ENCODE results near the gene GABBR2. TPM values are rescaled to one million over a fixed set of nuclear protein-coding genes. Genes with fewer than 3 reads are reported as not detected.

Gene GABBR2
- total RNA-seq, 1 experiment from 2014 or later: 6.3 TPM

GRCh38 chr9:98462310-98462709 lies 246.4 kb downstream of the GABBR2 start:
- BruUV-seq (replicated peaks): no TSS peak
- POLR2A ChIA-PET: no interaction called here
- Histone ChIP-seq H3K27me3 (ENCODE audit: control insufficient read depth, insufficient read depth, low read length) (no peaks in the 10 kb centered on the region), H3K4me1 (ENCODE audit: control insufficient read depth, insufficient read depth, low read length) (no peaks in the 10 kb centered on the region), H3K4me3 (ENCODE audit: low read depth in 2 of 2, low read length in 2 of 2) (no peak overlapping the region), H3K9me3 (ENCODE audit: control insufficient read depth, insufficient read depth, low read depth, low read length) (peaks cover 3% of the 10 kb centered on the region; the same call in 1 of the 2 replicates), H3K36me3 (ENCODE audit: control insufficient read depth, insufficient read depth, low read length) (no peaks in the 10 kb centered on the region), H3K27ac (ENCODE audit: low read length) (no peak overlapping the region)
- DNase-seq (ENCODE audit: low read depth, low spot score) (no peak), ATAC-seq (no peak)
- TF ChIP-seq POLR2AphosphoS5 (IDR thresholded peaks at IDR 0.05; ENCODE audit: low read depth, low read length) (no peak), TCF7L2 (IDR thresholded peaks at IDR 0.05; ENCODE audit: low read depth, low read length) (no peak), SIN3A (IDR thresholded peaks at IDR 0.05; ENCODE audit: borderline replicate concordance, insufficient read depth, low read depth, low read length) (no peak), REST (IDR thresholded peaks at IDR 0.05; ENCODE audit: insufficient read depth in 1 of 2, low read depth in 2 of 2, low read length in 1 of 2) (no peak), CTCF (IDR thresholded peaks at IDR 0.05) (no peak)
- intact Hi-C loops (cut with micrococcal nuclease; ENCODE audit: unreplicated experiment): no loop called here
- CTCF ChIA-PET: no interaction called here
- in situ Hi-C loops (cut with HindIII; ENCODE audit: low pct_unique_long_range_greater_than_20kb, low sequenced_read_pairs): no loop called here

GRCh38 chr9:98460704-98461103 lies 248.0 kb downstream of the GABBR2 start:
- no TSS peak for BruUV-seq (replicated peaks)
- in situ Hi-C loops (cut with HindIII; ENCODE audit: low pct_unique_long_range_greater_than_20kb, low sequenced_read_pairs): no loop called here
- CTCF ChIA-PET: no interaction called here

GRCh38 chr9:98457726-98458370 lies 250.9 kb downstream of the GABBR2 start:
- ATAC-seq: no peak
- in situ Hi-C loops (cut with HindIII; ENCODE audit: low pct_unique_long_range_greater_than_20kb, low sequenced_read_pairs): no loop called here
- H3K36me3 ChIP-seq (ENCODE audit: control insufficient read depth, insufficient read depth, low read length): no peaks in the 10 kb centered on the region

More at GRCh38 chr9:98460704-98461103, 248.0 kb downstream of the GABBR2 start:
- ATAC-seq (no peak), DNase-seq (ENCODE audit: low read depth, low spot score) (no peak)
- H3K27me3 ChIP-seq (ENCODE audit: control insufficient read depth, insufficient read depth, low read length): no peaks in the 10 kb centered on the region
- H3K4me1 ChIP-seq (ENCODE audit: control insufficient read depth, insufficient read depth, low read length): no peaks in the 10 kb centered on the region
- H3K27ac ChIP-seq (ENCODE audit: low read length): no peak overlapping the region
- no peaks in the 10 kb centered on the region for H3K36me3 ChIP-seq (ENCODE audit: control insufficient read depth, insufficient read depth, low read length)
- POLR2A ChIA-PET: no interaction called here
- TF ChIP-seq SIN3A (IDR thresholded peaks at IDR 0.05; ENCODE audit: borderline replicate concordance, insufficient read depth, low read depth, low read length): no peak
- TF ChIP-seq TCF7L2 (IDR thresholded peaks at IDR 0.05; ENCODE audit: low read depth, low read length): no peak
- no peak for TF ChIP-seq POLR2AphosphoS5 (IDR thresholded peaks at IDR 0.05; ENCODE audit: low read depth, low read length)
- H3K4me3 ChIP-seq (ENCODE audit: low read depth in 2 of 2, low read length in 2 of 2): no peak overlapping the region
- peaks cover 3% of the 10 kb centered on the region; the same call in 1 of the 2 replicates for H3K9me3 ChIP-seq (ENCODE audit: control insufficient read depth, insufficient read depth, low read depth, low read length)
- intact Hi-C loops (cut with micrococcal nuclease; ENCODE audit: unreplicated experiment): no loop called here

More at GRCh38 chr9:98457726-98458370, 250.9 kb downstream of the GABBR2 start:
- H3K27me3 ChIP-seq (ENCODE audit: control insufficient read depth, insufficient read depth, low read length): no peaks in the 10 kb centered on the region
- no peak overlapping the region for H3K27ac ChIP-seq (ENCODE audit: low read length)
- H3K4me3 ChIP-seq (ENCODE audit: low read depth in 2 of 2, low read length in 2 of 2): no peak overlapping the region
- ChIA-PET POLR2A (no interaction called here), CTCF (no interaction called here)
- peaks cover 3% of the 10 kb centered on the region; the same call in 1 of the 2 replicates for H3K9me3 ChIP-seq (ENCODE audit: control insufficient read depth, insufficient read depth, low read depth, low read length)
- intact Hi-C loops (cut with micrococcal nuclease; ENCODE audit: unreplicated experiment): no loop called here
- H3K4me1 ChIP-seq (ENCODE audit: control insufficient read depth, insufficient read depth, low read length): no peaks in the 10 kb centered on the region
- DNase-seq (ENCODE audit: low read depth, low spot score): no peak
- TF ChIP-seq TCF7L2 (IDR thresholded peaks at IDR 0.05; ENCODE audit: low read depth, low read length) (no peak), SIN3A (IDR thresholded peaks at IDR 0.05; ENCODE audit: borderline replicate concordance, insufficient read depth, low read depth, low read length) (no peak), CTCF (IDR thresholded peaks at IDR 0.05) (no peak), POLR2AphosphoS5 (IDR thresholded peaks at IDR 0.05; ENCODE audit: low read depth, low read length) (no peak), REST (IDR thresholded peaks at IDR 0.05; ENCODE audit: insufficient read depth in 1 of 2, low read depth in 2 of 2, low read length in 1 of 2) (no peak)
- no TSS peak for BruUV-seq (replicated peaks)
